D721Med (cell line): Measurements from ENCODE around the gene GUCD1.
A peak's percentile ranks its signal among the peaks of the same experiment; 100 is the strongest.

Experiments used
- DNase-seq: peaks from one replicate; pipeline ENCODE4 v3.0.0; 2011; ENCODE audit warnings: low spot score; ENCODE audit not compliant: insufficient read length
- FAIRE-seq: peaks from 2 replicates; lab custom pipeline; 2011; peaks lifted over from hg19 to GRCh38; lab: Jason Lieb, UNC
- TF ChIP-seq, protein P1 (sequence below): IDR thresholded peaks from 2 replicates; pipeline ENCODE4 v1.5.1; 2012; ENCODE audit warnings: mild to moderate bottlenecking, control low read depth; ENCODE audit not compliant: insufficient read depth; ENCODE audit errors: missing control alignments

The GUCD1 gene

DNA sequence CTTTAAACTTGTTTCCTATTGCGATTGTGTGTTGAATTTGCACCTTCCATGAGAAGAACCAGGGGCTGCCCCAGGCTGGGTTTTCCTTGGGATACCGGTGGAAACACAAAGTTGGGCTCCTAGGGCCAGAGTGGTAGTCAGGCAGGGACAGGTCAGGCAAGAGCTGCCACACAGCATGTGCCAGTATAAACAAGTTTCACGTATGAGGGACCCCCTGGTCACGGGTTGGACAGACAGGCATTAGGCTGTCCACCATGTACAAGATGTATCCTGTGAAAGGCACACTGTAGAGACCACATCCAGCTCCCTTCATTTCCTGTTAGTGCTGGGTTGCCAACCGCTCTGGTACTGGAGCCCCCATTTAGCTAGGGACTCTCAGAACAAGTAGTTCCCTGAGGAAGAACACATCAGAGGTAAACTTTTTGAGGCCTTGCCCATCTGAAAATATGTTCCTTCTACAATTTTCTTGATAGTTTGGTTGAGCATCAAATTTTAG is 51.0 kb downstream of the GUCD1 start:
- FAIRE-seq: no peak
- TF ChIP-seq, protein P1, sequence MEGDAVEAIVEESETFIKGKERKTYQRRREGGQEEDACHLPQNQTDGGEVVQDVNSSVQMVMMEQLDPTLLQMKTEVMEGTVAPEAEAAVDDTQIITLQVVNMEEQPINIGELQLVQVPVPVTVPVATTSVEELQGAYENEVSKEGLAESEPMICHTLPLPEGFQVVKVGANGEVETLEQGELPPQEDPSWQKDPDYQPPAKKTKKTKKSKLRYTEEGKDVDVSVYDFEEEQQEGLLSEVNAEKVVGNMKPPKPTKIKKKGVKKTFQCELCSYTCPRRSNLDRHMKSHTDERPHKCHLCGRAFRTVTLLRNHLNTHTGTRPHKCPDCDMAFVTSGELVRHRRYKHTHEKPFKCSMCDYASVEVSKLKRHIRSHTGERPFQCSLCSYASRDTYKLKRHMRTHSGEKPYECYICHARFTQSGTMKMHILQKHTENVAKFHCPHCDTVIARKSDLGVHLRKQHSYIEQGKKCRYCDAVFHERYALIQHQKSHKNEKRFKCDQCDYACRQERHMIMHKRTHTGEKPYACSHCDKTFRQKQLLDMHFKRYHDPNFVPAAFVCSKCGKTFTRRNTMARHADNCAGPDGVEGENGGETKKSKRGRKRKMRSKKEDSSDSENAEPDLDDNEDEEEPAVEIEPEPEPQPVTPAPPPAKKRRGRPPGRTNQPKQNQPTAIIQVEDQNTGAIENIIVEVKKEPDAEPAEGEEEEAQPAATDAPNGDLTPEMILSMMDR: no peak
- no peak for DNase-seq

DNA sequence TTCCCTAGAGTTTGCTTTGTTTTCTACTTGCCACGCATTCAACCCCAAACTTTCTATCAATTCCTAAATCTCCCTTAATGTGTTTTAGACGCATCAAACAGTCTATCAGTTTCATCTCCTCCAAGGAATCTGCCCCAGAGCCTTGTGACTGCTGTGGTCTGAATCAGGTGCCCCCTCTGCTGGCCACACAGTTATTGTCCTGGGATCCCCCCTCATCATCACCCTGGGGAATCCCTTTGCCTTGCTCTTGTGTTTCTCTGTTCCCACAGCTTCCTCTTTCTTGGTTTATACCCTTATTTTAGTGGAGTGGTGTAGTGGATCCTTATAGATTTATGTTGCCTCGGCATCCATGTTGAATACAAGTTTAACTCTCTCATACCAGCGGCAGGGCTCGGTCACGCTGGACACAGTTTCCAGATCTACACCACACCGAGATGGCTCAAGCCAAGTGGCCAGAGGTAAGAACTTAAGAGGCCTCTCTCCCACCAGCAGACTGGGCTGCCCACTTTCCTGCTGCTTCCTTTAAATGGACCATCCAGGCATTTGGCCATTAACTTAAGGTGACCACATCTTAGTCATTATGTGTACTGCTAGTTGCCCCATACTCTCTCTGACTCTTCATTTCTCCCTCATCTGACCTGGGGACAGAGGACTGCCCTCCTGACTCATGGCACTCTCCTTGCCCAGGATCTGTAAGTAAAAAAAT is 51.6 kb downstream of the GUCD1 start:
- DNase-seq (no peak), FAIRE-seq (no peak)
- TF ChIP-seq, protein P1: peak; percentile 72

DNA sequence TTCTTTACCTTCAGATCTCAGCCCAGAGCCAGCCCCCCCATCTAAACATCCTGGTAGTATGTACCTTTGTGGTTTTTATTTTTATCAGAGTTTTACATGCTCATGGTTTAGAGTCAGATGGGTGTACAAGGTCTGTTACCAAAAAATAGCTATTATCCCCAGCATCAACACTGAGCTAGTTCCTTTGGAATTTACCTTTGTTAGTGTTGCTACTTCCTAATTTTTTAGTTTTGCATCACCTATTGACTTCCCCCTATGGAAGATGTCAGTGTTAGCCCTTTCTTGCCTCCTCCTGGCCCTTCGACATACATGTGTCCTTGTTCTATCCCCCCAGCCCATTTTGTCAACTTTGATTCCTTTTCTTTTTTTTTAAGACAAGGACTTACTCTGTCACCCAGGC is 52.4 kb downstream of the GUCD1 start:
- TF ChIP-seq, protein P1: no peak
- DNase-seq (no peak), FAIRE-seq (no peak)

DNA sequence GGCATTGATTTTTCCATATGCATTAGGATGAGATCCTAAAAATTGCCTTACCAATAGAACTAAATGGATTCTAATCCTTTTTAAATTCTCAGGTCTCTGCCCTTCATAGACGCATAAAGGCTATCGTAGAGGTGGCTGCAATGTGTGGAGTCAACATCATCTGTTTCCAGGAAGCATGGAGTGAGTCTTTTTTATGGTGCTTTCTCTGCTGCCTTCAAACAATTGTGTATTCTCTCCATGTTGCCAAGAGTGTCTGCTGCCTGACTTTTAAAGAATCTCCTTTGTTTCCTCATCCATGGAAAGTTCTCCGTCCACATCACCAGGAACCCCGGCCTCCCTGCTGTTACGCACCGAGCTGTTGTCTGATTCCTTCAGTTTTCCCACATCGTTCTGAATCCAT is 52.9 kb downstream of the GUCD1 start:
- TF ChIP-seq, protein P1: no peak
- FAIRE-seq (no peak), DNase-seq (no peak)

DNA sequence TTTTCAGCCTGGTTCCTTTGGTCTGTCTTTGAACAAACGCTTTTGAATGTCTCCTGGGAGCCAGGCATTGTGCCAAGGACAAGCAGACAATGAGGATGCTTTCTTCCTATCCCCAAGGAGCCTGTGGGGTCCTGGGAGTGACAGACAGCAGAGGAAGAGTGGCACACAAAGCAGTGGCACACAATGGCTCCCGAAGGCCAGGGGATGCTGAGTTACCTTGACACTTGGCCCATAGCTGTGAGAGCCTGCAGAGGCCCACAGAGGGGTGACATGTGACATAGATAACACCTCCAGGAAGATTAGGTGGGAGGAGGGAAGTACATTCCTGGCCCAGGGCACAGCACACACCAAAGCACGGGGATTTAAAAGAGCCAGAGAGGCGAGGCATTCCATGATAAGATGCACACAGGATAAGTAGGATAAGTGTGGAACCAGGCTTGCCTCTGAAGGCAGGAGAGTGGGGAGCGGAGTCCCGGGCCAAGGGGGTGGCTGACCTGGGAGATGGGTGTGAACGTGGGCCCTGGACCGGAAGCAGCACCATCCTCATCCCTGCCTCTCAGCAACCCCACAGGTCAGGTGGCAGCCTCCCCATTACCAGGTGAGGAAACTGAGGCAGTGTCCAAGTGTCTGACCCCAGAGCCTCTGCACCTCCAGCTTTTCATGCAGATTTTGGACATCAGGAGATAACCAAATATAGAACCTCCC is 53.5 kb downstream of the GUCD1 start:
- FAIRE-seq: no peak
- no peak for DNase-seq
- TF ChIP-seq, protein P1: no peak

DNA sequence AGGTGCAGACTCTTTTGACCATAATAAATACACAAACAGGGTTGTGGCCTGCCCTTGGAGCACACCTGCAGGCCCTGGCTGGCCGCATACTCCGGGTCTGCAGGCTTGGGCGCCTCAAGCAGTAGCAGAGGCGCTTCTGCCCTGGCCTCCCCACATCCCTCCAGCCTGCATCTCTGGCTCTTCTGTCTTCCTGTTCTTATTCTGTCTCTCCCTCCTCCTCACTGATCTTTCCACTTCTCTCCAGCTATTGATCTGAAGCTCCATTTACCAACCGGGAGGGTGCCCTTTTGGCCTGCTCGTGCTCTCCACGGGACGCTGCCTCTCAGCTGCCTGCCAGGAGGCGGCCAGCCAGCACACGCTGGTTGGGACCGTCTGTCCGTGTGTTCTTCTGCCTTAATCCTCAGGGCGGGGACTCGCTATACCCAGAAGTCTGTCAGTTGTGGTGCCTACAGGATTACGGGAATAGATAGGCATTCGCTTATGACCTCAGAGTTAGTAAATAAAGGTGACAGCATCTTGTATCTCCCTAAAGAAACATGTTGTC is 54.6 kb downstream of the GUCD1 start:
- FAIRE-seq (no peak), DNase-seq (peak; percentile 70)
- TF ChIP-seq, protein P1: no peak
